HepG2 (cell line): Measurements from ENCODE around the gene MEA1. TPM values are rescaled to one million over a fixed set of nuclear protein-coding genes. Genes with fewer than 3 reads are reported as not detected.

Experiments
- BORCS8-MEF2B ChIP-seq: sonication (generic); formaldehyde crosslinking; IDR thresholded peaks from 2 replicates; pipeline ENCODE4 v1.8.0; 2022; ENCODE audit warnings: mild to moderate bottlenecking, missing genetic modification reagents
- CREM ChIP-seq, 2 experiments: sonication (generic) in 1 of 2; formaldehyde crosslinking in 1 of 2; IDR thresholded peaks; 2 replicates each; pipeline versions ENCODE4 v1.4.0 to v1.6.1; 2016 to 2020; ENCODE audit warnings: antibody characterized with exemption in 1 of 2, mild to moderate bottlenecking in 1 of 2, missing genetic modification reagents in 1 of 2
- EEA1 ChIP-seq: sonication (generic); formaldehyde crosslinking; IDR thresholded peaks from 2 replicates; pipeline ENCODE4 v1.5.1; 2020; ENCODE audit warnings: mild to moderate bottlenecking, missing genetic modification reagents, borderline replicate concordance
- KDM4B ChIP-seq: sonication (generic); formaldehyde crosslinking; IDR thresholded peaks from 2 replicates; pipeline ENCODE4 v1.4.0; 2020; ENCODE audit warnings: missing genetic modification reagents
- LRRFIP1 ChIP-seq: sonication (generic); formaldehyde crosslinking; conservative IDR thresholded peaks from 2 replicates; pipeline ENCODE4 v1.4.0; 2020; ENCODE audit warnings: missing genetic modification reagents
- PLSCR1 ChIP-seq: sonication (generic); formaldehyde crosslinking; IDR thresholded peaks from 2 replicates; pipeline ENCODE4 v1.5.0; 2020; ENCODE audit warnings: missing genetic modification reagents, mild to moderate bottlenecking, borderline replicate concordance
- TSC22D2 ChIP-seq: sonication (generic); formaldehyde crosslinking; IDR thresholded peaks from 2 replicates; pipeline ENCODE4 v1.5.1; 2020; ENCODE audit warnings: missing genetic modification reagents, mild to moderate bottlenecking, borderline replicate concordance
- ZBTB33 ChIP-seq: sonication (generic); formaldehyde crosslinking; IDR thresholded peaks from 2 replicates; pipeline ENCODE4 v1.4.0; 2020; ENCODE audit warnings: missing genetic modification reagents
- ZNF282 ChIP-seq: fragments of 450-650 bp; IDR thresholded peaks from 2 replicates; pipeline ENCODE4 v1.6.1; 2018; ENCODE audit not compliant: partially characterized antibody
- ZNF687 ChIP-seq: sonication (generic); formaldehyde crosslinking; IDR thresholded peaks from 2 replicates; pipeline ENCODE4 v1.5.1; 2020; ENCODE audit warnings: mild to moderate bottlenecking, missing genetic modification reagents, moderate library complexity
- ZNF788 ChIP-seq: sonication (generic); formaldehyde crosslinking; IDR thresholded peaks from 2 replicates; pipeline ENCODE4 v1.5.0; 2020; ENCODE audit warnings: mild to moderate bottlenecking, missing genetic modification reagents, borderline replicate concordance
- ZSCAN22 ChIP-seq: sonication (generic); formaldehyde crosslinking; IDR thresholded peaks from 2 replicates; pipeline ENCODE4 v1.4.0; 2020; ENCODE audit warnings: mild to moderate bottlenecking, missing genetic modification reagents
- polyA plus RNA-seq, 8 experiments: library from polyadenylated mRNA; depleted of rRNA in 3 of 8; stranded (reverse) in 7 of 8; unstranded in 1 of 8; fragments of >200 nt; fragmentation: Illumina TruSeq in 4 of 8; extraction: Trizol in 4 of 8; gene quantifications; 2 replicates each; pipeline versions ENCODE4 v1.2.1 to v1.2.3, GENCODE V29; 2011 to 2016; ENCODE audit warnings: low read depth in 4 of 8, missing spikeins in 1 of 8, mixed read lengths in 1 of 8; ENCODE audit not compliant: insufficient read depth in 1 of 8
- total RNA-seq, 5 experiments: library from RNA; depleted of rRNA; stranded (reverse); fragments of >200 nt; fragmentation: Illumina TruSeq; extraction: Trizol; gene quantifications; 2 replicates each; pipeline ENCODE4 v1.2.3, GENCODE V29; 2016; ENCODE audit warnings: low read depth in 1 of 5
- TF ChIP-seq, protein P1 (sequence below): sonication (generic); formaldehyde crosslinking; IDR thresholded peaks from 2 replicates; pipeline ENCODE4 v1.8.0; 2022; ENCODE audit warnings: mild to moderate bottlenecking, missing genetic modification reagents, moderate library complexity
- TF ChIP-seq, protein P2 (sequence below): IDR thresholded peaks from 2 replicates; pipeline ENCODE4 v1.6.1; 2012; ENCODE audit warnings: low read length, improper control_type of control experiment

The MEA1 gene
- total and polyA plus RNA-seq, 2 of the 13 experiments (the other 11 are each of a cell fraction or from before 2014, with no cell fraction given): 75.6 to 86.2 TPM

DNA sequence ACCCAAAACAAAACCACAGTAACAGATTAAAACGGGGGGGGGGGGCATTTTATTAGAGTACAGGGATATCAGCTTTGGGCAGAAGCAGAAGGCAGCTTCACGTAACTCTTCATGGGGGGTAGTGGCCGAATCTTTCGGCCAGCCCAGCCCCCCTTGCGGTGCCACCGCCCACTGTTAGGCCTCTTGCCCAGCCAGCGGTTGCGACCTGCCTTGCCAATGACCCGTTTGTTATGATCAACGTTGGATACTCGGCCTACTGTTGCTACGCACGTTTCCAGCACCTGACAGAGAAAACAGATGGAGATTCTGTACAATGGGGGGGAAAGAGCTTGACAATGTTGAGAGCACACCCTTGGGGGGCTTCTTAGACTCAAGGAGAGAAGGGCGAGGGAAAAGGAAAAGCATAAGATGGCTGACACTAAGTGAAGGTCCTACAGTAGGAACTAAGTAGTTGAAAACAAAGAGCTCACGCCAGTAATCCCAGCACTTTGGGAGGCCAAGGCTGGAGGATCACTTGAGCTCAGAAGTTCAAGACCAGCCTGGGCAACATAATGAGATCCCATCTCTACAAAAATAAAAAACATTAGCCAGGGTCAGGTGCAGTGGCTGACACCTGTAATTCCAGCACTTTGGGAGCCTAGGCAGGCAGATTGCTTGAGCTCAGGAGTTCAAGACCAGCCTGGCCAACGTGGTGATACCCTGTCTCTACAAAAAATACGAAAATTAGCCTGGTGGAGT is 40.6 kb upstream of the MEA1 start (continued):
- TF ChIP-seq, protein P1, sequence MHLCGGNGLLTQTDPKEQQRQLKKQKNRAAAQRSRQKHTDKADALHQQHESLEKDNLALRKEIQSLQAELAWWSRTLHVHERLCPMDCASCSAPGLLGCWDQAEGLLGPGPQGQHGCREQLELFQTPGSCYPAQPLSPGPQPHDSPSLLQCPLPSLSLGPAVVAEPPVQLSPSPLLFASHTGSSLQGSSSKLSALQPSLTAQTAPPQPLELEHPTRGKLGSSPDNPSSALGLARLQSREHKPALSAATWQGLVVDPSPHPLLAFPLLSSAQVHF: peak; percentile 46; the same call in 1 of the 2 replicates
- no peak for TF ChIP-seq ZNF788 (CRISPR knock-in tag)
- TF ChIP-seq, protein P2, sequence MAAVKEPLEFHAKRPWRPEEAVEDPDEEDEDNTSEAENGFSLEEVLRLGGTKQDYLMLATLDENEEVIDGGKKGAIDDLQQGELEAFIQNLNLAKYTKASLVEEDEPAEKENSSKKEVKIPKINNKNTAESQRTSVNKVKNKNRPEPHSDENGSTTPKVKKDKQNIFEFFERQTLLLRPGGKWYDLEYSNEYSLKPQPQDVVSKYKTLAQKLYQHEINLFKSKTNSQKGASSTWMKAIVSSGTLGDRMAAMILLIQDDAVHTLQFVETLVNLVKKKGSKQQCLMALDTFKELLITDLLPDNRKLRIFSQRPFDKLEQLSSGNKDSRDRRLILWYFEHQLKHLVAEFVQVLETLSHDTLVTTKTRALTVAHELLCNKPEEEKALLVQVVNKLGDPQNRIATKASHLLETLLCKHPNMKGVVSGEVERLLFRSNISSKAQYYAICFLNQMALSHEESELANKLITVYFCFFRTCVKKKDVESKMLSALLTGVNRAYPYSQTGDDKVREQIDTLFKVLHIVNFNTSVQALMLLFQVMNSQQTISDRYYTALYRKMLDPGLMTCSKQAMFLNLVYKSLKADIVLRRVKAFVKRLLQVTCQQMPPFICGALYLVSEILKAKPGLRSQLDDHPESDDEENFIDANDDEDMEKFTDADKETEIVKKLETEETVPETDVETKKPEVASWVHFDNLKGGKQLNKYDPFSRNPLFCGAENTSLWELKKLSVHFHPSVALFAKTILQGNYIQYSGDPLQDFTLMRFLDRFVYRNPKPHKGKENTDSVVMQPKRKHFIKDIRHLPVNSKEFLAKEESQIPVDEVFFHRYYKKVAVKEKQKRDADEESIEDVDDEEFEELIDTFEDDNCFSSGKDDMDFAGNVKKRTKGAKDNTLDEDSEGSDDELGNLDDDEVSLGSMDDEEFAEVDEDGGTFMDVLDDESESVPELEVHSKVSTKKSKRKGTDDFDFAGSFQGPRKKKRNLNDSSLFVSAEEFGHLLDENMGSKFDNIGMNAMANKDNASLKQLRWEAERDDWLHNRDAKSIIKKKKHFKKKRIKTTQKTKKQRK: no peak
- TF ChIP-seq CREM (IDR thresholded peaks at IDR 0.05): no peak
- no peak for TF ChIP-seq CREM (CRISPR knock-in tag; IDR thresholded peaks at IDR 0.05)
- no peak for TF ChIP-seq PLSCR1 (CRISPR knock-in tag)
- TF ChIP-seq ZBTB33 (CRISPR knock-in tag): peak; percentile 14; the same call in 1 of the 2 replicates
- no peak for TF ChIP-seq LRRFIP1 (CRISPR knock-in tag)
- no peak for TF ChIP-seq TSC22D2
- TF ChIP-seq KDM4B (CRISPR knock-in tag): no peak
- no peak for TF ChIP-seq ZSCAN22 (CRISPR knock-in tag)
- no peak for TF ChIP-seq ZNF282
- no peak for TF ChIP-seq BORCS8-MEF2B (CRISPR knock-in tag)
- no peak for TF ChIP-seq ZNF687 (CRISPR knock-in tag)
- no peak for TF ChIP-seq EEA1 (CRISPR knock-in tag)
